Activated CD4-positive, alpha-beta T cell treated with anti-CD3 and anti-CD28 coated beads for 36 hours (primary cell): ENCODE results near the gene PHAX. TPM values are rescaled to one million over a fixed set of nuclear protein-coding genes. Genes with fewer than 3 reads are reported as not detected.
"Not testable (repeated sequence)": the region's sequence is repeated elsewhere in the genome, so short reads cannot be mapped to it uniquely, and the experiment has no call there.

Experiments used
- ATAC-seq: fragments of 200-7000 bp; cut with Tn5 transposase; one replicate; pipeline ENCODE4 v1.10.0; 2021; ENCODE audit warnings: mild to moderate bottlenecking, moderate library complexity
- CTCF ChIA-PET: fragments of 350-600 bp; sonication (Branson Sonifier 250); formaldehyde crosslinking; loops from one replicate; lab custom pipeline; 2021; ENCODE audit warnings: antibody characterized with exemption; lab: Charles Lee
- POLR2A ChIA-PET: fragments of 350-600 bp; sonication (Branson Sonifier 250); formaldehyde crosslinking; loops from one replicate; lab custom pipeline; 2021; ENCODE audit warnings: antibody characterized with exemption, inconsistent platforms; lab: Charles Lee
- DNase-seq: peaks from one replicate; pipeline ENCODE4 v3.0.0-alpha.2; 2020
- H3K27ac Mint-ChIP-seq: one replicate; pipeline ENCODE4 v1.8.0; 2021; ENCODE audit warnings: mixed read lengths
- H3K27me3 Mint-ChIP-seq: one replicate; pipeline ENCODE4 v1.8.0; 2021; ENCODE audit warnings: mixed read lengths
- H3K36me3 Mint-ChIP-seq: one replicate; pipeline ENCODE4 v1.8.0; 2021; ENCODE audit warnings: low read depth, mixed read lengths
- H3K4me1 Mint-ChIP-seq: one replicate; pipeline ENCODE4 v1.8.0; 2021; ENCODE audit warnings: mixed read lengths
- H3K4me3 Mint-ChIP-seq: one replicate; pipeline ENCODE4 v1.8.0; 2021; ENCODE audit warnings: mild to moderate bottlenecking, moderate library complexity, mixed read lengths
- H3K9me3 Mint-ChIP-seq: one replicate; pipeline ENCODE4 v1.8.0; 2021; ENCODE audit warnings: low read depth, mixed read lengths
- intact Hi-C, 2 experiments: fragments of 100-400 bp; cut with DNase I in 1 of 2; cut with micrococcal nuclease in 1 of 2; formaldehyde crosslinking; loops; one replicate each; pipeline versions ENCODE4 v1.14.2 to v1.15.1; 2022 to 2024; cut with DNase I, micrococcal nuclease
- total RNA-seq, 2 experiments: library from RNA; stranded (reverse); gene quantifications; one replicate each; pipeline ENCODE4 v1.2.3, GENCODE V29; 2021

PHAX gene
- total RNA-seq, 2 experiments from 2014 or later = 41.4 to 49.1 TPM

- no peak overlapping the region for H3K4me3 Mint-ChIP-seq
- H3K4me1 Mint-ChIP-seq = peaks cover 5% of the 10 kb centered on the region
- intact Hi-C loops = loop anchor here in 1 of 2 experiments (5.0 kb wide), 1 partner anchor 369 kb away; no protein-coding TSS in a partner anchor
- POLR2A ChIA-PET = interaction anchor here (0.6 kb wide), 1 partner anchor 18 kb away, joined by 8 read pairs; no protein-coding TSS in a partner anchor
- H3K27me3 Mint-ChIP-seq = peaks cover 2% of the 10 kb centered on the region
- no peak overlapping the region for H3K27ac Mint-ChIP-seq
- no peaks in the 10 kb centered on the region for H3K9me3 Mint-ChIP-seq
- no peak for ATAC-seq
- CTCF ChIA-PET = interaction anchor here (0.7 to 1.7 kb wide), 9 partner anchors 10 to 835 kb away, joined by 3 to 5 read pairs (median 4); no protein-coding TSS in a partner anchor
- no peaks in the 10 kb centered on the region for H3K36me3 Mint-ChIP-seq
- no peak for DNase-seq
Measured at GRCh38 chr5:126658561-126658960, 57.8 kb downstream of the PHAX start.

- Mint-ChIP-seq H3K27ac (peak overlapping the region; percentile 14), H3K27me3 (peaks cover 2% of the 10 kb centered on the region), H3K9me3 (no peaks in the 10 kb centered on the region), H3K4me3 (no peak overlapping the region), H3K4me1 (peaks cover 5% of the 10 kb centered on the region), H3K36me3 (no peaks in the 10 kb centered on the region)
- POLR2A ChIA-PET = no interaction called here
- no peak for DNase-seq
- ATAC-seq = peak; percentile 94
- CTCF ChIA-PET = interaction anchor here (0.6 to 1.2 kb wide), 7 partner anchors 19 to 833 kb away, joined by 3 to 6 read pairs (median 3); no protein-coding TSS in a partner anchor
- intact Hi-C loops = loop anchor here in 1 of 2 experiments (5.0 kb wide), 1 partner anchor 367 kb away; no protein-coding TSS in a partner anchor
Measured at GRCh38 chr5:126659805-126660482, 59.2 kb downstream of the PHAX start.

- Mint-ChIP-seq H3K4me3 (no peak overlapping the region), H3K9me3 (no peaks in the 10 kb centered on the region), H3K27me3 (no peaks in the 10 kb centered on the region), H3K36me3 (no peaks in the 10 kb centered on the region), H3K4me1 (peaks cover 5% of the 10 kb centered on the region), H3K27ac (no peak overlapping the region)
- intact Hi-C loops = no loop called here
- ChIA-PET POLR2A (no interaction called here), CTCF (no interaction called here)
- no peak for ATAC-seq
- DNase-seq = no peak
Measured at GRCh38 chr5:126664586-126664985, 63.8 kb downstream of the PHAX start.

GRCh38 chr5:126670109-126670508 lies 69.4 kb downstream of the PHAX start:
- intact Hi-C loops, H3K4me1 Mint-ChIP-seq, H3K9me3 Mint-ChIP-seq, CTCF ChIA-PET, H3K27ac Mint-ChIP-seq, H3K36me3 Mint-ChIP-seq, DNase-seq, H3K27me3 Mint-ChIP-seq, H3K4me3 Mint-ChIP-seq, ATAC-seq, POLR2A ChIA-PET: not testable (repeated sequence)

DNA sequence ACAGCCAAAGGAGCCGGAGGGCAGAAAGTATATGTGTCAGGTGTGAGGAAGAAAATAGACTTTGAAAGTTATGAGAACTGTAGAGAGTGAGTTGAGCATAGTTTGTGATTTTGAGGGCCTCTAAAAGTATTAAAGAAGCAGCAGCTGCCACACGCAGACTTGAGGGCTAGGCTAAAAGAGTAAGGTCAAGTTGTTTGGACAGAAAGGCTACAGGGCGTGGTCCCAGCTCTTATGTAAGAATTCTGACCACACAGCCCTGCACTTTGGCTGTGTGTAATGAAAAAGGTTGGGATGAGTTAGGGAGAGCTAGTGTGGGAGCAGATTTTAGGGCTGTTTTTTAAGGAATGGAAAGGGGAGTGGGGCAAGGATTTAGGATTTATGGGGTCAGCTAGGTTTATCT lies 70.9 kb downstream of the PHAX start:
- not testable (repeated sequence) for ATAC-seq

DNA sequence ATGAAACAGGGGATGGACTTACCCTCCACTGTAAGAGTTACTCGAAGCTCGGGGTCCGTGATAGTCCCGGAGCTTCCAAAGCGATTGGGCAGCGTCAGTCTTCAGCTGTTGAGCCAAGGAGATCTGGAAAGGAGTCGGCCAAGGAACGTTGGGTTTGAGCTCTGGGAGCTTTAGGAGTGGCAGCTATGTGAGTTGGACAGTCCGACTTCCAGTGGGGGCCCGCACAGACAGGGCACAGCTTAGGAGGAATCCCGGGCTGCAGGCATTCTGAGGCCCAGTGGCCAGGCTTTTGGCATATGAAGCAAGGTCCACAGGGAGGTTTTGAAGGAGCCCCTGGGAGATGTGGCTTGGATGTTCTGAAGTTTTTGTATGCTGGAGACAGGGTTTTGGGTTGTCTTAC lies 72.7 kb downstream of the PHAX start:
- no peaks in the 10 kb centered on the region for H3K27me3 Mint-ChIP-seq
- DNase-seq (no peak), ATAC-seq (no peak)
- ChIA-PET CTCF (interaction anchor here (9.2 kb wide), 1 partner anchor 107 kb away, joined by 163 read pairs; no protein-coding TSS in a partner anchor), POLR2A (no interaction called here)
- H3K36me3 Mint-ChIP-seq = no peaks in the 10 kb centered on the region
- intact Hi-C loops = no loop called here
- H3K27ac Mint-ChIP-seq = no peak overlapping the region
- peaks cover 4% of the 10 kb centered on the region for H3K9me3 Mint-ChIP-seq
- H3K4me1 Mint-ChIP-seq = peaks cover 3% of the 10 kb centered on the region
- H3K4me3 Mint-ChIP-seq = no peak overlapping the region

More for the DNA sequence above, 70.9 kb downstream of the PHAX start:
- H3K4me3 Mint-ChIP-seq, H3K27ac Mint-ChIP-seq, DNase-seq, POLR2A ChIA-PET, H3K9me3 Mint-ChIP-seq, H3K36me3 Mint-ChIP-seq, intact Hi-C loops, CTCF ChIA-PET, H3K4me1 Mint-ChIP-seq, H3K27me3 Mint-ChIP-seq: not testable (repeated sequence)

DNA sequence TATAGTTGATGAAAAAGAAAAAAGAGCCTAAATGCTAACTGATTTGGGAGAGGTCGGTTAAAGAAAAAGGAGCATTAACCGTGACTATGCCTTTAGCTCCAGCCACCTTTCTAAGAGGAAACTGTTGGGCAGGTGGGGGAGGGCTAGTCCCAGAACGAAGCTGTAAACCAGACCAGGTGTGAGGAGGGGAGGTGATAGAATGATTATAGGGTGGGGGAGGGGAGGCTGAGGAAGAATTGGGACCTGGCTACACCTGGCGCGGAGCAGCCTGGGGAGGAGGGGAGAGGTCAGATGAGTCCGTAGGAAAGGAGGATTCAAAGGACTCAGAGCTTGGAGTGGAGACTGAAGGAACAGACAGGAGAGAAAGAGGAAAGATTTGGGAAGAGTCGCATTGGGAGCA lies 73.4 kb downstream of the PHAX start:
- DNase-seq = no peak
- no peak overlapping the region for H3K27ac Mint-ChIP-seq
- ATAC-seq = no peak
- H3K36me3 Mint-ChIP-seq = no peaks in the 10 kb centered on the region
- intact Hi-C loops = no loop called here
- no peak overlapping the region for H3K4me3 Mint-ChIP-seq
- ChIA-PET CTCF (interaction anchor here (9.2 kb wide), 1 partner anchor 106 kb away, joined by 163 read pairs; no protein-coding TSS in a partner anchor), POLR2A (interaction anchor here (0.6 kb wide), 1 partner anchor 78 kb away, joined by 7 read pairs; no protein-coding TSS in a partner anchor)
- peaks cover 4% of the 10 kb centered on the region for H3K9me3 Mint-ChIP-seq
- no peaks in the 10 kb centered on the region for H3K27me3 Mint-ChIP-seq
- peaks cover 3% of the 10 kb centered on the region for H3K4me1 Mint-ChIP-seq

DNA sequence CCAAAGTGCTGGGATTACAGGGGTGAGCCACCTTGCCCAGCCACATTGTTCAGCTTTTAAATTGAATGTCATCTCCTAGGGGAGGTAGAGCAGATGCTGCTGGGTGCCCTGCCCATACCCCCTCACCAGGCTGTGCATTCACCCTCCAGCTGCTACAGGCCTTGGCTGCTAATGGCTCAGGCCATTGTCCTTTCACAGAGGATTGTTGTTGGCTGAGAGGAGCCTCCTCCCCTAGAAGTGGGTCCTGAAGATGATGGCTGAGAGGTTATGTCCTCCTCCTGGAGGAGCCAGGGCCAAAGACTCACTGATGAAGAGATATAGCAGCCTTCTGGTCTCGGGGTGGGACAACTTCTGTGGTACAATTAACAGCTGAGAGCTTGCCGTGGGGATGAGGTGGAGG lies 74.6 kb downstream of the PHAX start:
- ATAC-seq = no peak
- H3K36me3 Mint-ChIP-seq = no peaks in the 10 kb centered on the region
- CTCF ChIA-PET = interaction anchor here (0.6 to 9.2 kb wide), 20 partner anchors 9 to 485 kb away, joined by 3 to 163 read pairs (median 4); partner anchors contain the start of gene PHAX

DNA sequence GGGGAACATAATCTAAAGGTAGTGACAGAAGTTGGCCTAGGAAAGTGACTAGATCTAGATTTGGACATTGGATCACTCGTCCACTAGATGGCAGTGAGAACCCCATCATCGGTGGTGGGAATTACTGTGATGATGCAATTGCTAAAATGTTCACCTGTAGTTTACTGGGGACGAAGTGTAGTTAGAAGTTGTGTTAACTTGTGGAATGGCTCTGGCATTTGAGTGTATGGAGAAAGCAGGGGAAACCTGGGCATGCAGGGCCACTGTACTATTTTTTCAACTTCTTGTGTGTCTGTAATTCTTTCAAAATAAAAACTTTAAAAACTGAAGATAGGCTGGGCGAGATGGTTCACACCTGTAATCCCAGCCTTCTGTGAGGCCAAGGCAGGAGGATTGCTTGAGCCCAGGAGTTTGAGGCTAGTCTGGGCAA lies 75.5 kb downstream of the PHAX start:
- Mint-ChIP-seq H3K27ac (peak overlapping the region; percentile 63), H3K4me1 (peaks cover 3% of the 10 kb centered on the region), H3K27me3 (no peaks in the 10 kb centered on the region), H3K36me3 (no peaks in the 10 kb centered on the region), H3K9me3 (peaks cover 3% of the 10 kb centered on the region), H3K4me3 (no peak overlapping the region)
- peak; percentile 78 for DNase-seq
- peak; percentile 87 for ATAC-seq
- intact Hi-C loops = loop anchor here (1.0 to 5.0 kb wide), 5 partner anchors 72 to 351 kb away; no protein-coding TSS in a partner anchor
- CTCF ChIA-PET = interaction anchor here (0.6 to 9.2 kb wide), 24 partner anchors 9 to 798 kb away, joined by 3 to 163 read pairs (median 3); partner anchors contain the start of gene PHAX
- POLR2A ChIA-PET = interaction anchor here (1.0 to 2.1 kb wide), 3 partner anchors 102 to 104 kb away, joined by 5 to 11 read pairs (median 6); no protein-coding TSS in a partner anchor

More for the DNA sequence above, 74.6 kb downstream of the PHAX start:
- Mint-ChIP-seq H3K4me3 (no peak overlapping the region), H3K27ac (no peak overlapping the region), H3K4me1 (peaks cover 3% of the 10 kb centered on the region), H3K27me3 (no peaks in the 10 kb centered on the region), H3K9me3 (peaks cover 4% of the 10 kb centered on the region)
- no peak for DNase-seq
- intact Hi-C loops = loop anchor here in 1 of 2 experiments (5.0 kb wide), 1 partner anchor 352 kb away; no protein-coding TSS in a partner anchor
- POLR2A ChIA-PET = interaction anchor here (0.6 to 1.5 kb wide), 2 partner anchors 103 to 135 kb away, joined by 3 to 5 read pairs; no protein-coding TSS in a partner anchor
